DMS 273 (cell line): ENCODE measurements around the gene LCN6.
"Not testable (repeated sequence)": the region's sequence is repeated elsewhere in the genome, so short reads cannot be mapped to it uniquely, and the experiment has no call there.

ENCODE experiments used
- DNase-seq: peaks from one replicate; lab custom pipeline; 2025; ENCODE audit not compliant: unreplicated experiment; lab: John Stamatoyannopoulos, UW

Gene LCN6

DNA sequence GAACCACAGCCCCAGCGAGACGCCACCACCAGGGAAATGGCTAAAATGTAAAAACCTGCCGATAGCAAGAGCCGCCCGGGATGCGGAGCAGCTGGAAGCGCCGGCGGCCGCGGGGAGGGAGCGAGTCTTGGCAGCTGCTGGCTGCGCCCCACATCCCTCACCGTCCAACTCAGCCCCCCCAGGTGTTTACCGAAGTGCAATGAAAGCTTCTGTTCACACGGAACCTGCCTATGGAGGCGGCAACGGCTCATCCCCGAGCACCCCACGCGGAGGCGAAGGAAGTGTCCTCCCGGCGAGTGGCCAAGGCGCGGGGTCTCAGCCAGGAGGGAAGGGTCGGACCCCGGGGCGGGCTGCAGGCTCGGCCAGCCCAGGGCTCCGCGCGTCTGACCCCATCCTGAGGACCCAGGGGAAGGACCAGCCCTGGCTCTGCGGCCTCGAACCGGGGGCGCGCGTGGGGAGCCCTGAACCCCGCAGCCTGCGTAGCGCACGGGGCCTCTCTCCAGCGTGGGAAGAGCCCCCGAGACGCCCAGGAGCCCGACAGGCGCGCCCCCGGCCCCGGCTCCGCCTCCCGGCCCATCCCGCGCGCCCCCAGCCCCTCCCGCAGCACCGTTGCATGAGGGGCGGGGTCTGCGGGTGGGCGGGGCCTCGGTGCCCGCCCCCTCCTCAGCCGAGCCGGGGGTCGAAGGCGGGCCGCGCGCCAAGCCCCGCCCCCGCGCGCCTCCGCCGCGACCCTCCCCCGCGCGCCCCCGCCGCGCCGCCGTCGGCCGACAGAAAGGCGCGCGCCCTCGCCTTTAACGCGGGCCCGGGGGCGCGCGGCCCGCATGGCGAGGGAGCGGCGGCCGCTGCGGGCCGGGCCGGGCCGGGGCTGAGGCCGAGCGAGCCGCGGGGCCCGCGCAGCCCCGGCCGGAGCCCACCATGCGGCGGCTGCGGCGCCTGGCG is 36.3 kb downstream of the LCN6 start, which contains the start of gene DIPK1B:
Gene DIPK1B (plus strand): TSS at position 822 of the 939 bp plus-strand sequence. CDS start 94 bp downstream, at position 916.
- DNase-seq: peak; percentile 82

- not testable (repeated sequence) for DNase-seq
Observed at GRCh38 chr9:136711219-136711648, 37.1 kb downstream of the LCN6 start.

GRCh38 chr9:136710543-136710942 is 37.8 kb downstream of the LCN6 start:
- DNase-seq: no peak

- no peak for DNase-seq
Observed at GRCh38 chr9:136709454-136710109, 38.7 kb downstream of the LCN6 start.

DNA sequence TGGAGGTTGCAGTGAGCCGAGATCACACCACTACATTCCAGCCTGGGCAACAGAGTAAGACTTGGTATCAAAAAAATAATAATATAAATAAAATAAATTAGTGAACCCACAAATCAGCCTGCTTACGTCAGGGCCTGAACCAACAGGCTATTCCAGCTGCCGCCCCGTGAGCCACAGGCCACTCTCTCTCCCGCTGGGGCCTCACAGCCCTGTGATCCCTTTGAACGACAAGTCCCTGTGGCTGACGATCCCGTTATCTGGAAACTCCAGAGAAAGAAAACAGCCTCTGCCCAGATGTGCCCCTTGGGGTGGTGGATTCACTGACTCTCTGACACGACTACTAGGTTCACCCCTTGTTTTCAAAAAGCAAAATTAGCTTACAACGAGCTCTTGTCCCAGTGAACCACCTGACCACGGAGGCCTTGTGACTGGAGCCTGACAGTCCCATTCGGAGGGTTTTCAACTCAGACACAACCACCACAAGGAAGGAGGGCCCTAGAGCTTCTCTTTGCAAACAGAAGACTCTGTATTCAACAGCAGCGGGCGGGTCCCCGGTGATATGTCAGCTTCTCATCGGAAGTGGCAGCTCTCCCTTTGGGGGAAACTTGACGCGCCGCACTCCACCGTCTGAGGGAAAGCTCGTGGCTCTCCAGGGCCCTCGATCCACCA is 40.3 kb downstream of the LCN6 start:
- no peak for DNase-seq

DNA sequence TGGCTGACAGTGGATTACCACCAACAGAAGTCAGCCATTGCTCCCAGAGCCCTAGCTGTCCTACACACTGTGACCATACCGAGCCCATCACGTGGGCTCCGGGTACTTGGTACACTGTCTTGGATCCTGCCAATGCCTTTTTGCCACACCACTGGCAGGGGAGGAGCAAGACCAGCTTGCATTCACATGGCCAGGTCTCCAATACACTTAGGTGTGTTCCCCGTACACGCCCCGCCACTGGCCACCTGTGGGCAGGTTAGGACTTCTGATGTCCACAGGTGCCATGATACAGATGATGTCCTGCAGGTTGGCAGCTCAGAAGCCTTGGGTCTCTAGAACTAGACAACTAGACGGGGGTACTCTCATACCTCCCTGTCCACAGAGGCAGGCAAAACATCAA is 41.3 kb downstream of the LCN6 start:
- no peak for DNase-seq

DNA sequence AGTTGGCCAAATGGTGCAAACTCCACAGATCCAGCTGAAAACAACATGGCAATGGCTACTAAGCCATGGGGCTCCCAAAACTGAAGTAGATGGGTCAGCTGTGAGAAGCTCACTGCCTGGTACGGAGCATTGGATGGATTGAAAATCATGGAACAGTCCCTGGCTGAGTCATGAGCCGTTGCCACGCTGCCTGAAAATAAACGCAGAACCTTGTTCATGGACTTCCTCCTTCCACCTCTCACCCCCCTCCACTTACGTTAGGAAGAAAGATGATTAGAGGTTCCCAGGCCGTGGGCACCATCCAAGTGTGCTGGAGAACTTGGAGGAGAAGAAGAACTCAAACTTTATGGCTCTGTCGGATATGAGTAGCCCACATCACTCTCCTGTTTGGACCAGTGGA is 42.8 kb downstream of the LCN6 start:
- DNase-seq: no peak

GRCh38 chr9:136704741-136705140 is 43.6 kb downstream of the LCN6 start:
- DNase-seq: not testable (repeated sequence)

- DNase-seq: peak; percentile 74
Observed at GRCh38 chr9:136703276-136703860, 45.0 kb downstream of the LCN6 start.

DNA sequence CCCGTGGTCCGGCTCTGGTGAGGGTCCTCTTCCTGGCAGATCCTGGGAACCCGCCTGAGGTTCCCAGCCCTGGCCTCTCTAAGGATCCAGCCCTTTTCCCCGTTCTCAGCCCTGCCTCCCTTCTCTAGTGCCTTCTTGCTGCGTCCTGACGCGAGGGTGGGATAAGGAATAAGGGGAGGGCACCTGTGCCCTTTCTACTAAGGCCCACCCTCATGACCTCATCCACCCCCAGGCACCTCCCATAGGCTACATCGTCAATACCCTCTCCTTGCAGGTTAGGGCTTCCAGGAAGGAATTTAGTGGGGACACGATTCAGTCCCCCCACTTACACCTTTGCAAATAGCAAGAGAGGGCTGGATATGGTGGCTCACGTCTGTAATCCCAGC is 46.7 kb downstream of the LCN6 start:
- no peak for DNase-seq

- no peak for DNase-seq
Observed at GRCh38 chr9:136700959-136701667, 47.2 kb downstream of the LCN6 start.

- DNase-seq: no peak
Observed at GRCh38 chr9:136700304-136700703, 48.0 kb downstream of the LCN6 start.

- no peak for DNase-seq
Observed at GRCh38 chr9:136698635-136699246, 49.6 kb downstream of the LCN6 start.

- no peak for DNase-seq
Observed at GRCh38 chr9:136697821-136698526, 50.4 kb downstream of the LCN6 start.

DNA sequence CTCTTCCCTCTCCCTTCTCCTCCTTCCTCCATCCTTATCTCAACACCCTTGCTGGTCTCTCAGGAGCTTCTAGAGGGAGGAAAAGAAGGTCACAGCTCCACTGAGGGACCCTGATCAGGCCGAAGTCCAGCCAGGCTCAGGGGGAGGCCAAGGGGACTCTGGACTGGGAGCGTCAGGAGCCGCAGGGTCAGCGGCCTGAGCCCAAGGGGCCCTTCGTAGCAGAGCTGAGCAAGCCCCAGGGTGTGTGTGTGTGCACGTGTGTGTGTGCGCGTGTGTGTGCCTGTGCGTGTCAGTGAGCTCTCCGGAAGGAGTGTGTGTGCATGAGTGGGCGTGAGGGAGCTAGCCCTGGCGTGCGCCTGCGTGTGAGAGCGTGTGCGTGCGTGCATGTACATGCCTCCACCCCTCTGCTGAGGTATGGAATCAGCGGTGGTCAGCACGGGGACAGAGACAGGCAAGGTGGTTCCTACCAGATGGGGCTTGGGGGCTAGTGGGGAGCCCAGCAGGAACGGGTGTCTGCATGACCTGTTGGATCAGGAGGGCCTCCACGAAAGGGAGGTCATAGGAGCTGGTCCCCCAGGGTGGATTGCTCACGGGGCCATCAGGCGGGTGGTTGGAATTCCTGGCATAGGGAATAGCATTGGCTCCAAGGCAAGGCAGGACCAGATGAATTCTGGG is 51.0 kb downstream of the LCN6 start:
- no peak for DNase-seq

DNA sequence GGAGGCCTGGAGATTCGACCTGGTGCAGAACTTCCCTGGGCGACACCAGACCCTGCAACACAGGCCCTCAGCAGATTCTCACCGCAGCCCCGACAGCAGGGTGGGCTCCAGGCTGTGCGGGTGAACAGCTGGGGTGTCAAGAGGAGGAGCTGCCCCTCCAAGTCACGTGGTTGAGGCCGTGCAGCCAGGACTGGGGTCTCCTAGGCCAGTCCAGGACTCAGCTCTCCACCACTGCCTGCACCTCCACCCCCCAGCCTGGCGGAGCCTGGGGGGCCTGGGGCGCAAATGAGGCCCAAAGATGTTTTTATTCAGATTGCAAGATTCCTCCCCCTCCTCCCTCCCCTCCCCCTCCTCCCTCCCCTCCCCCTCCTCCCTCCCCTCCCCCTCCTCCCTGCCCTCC is 51.8 kb downstream of the LCN6 start:
- DNase-seq: peak; percentile 82

- DNase-seq: peak; percentile 93
Observed at GRCh38 chr9:136695955-136696354, 52.4 kb downstream of the LCN6 start.

DNA sequence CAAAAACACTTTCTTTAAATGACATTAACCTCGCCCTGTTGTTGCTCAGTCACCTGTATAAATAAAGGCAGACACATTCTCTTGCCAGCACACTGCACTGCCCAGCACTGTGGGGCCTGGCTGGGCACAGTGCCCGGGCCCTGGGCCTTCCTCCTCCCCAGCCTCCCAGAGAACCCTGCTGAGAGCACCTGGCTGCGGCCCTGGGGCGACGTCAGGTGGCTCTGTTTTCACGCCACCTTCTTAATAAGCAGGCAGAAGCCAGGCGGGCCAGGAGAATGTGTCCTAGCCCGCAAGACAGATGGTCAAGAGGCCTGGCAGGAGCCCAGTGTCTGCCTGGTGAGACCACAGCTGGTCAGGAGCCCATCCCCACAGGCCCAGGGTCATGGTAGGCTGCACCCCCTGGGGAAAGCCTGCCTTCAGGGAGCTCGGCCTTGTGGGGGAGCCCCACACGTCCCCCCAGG is 52.9 kb downstream of the LCN6 start:
- DNase-seq: peak; percentile 93

- no peak for DNase-seq
Observed at GRCh38 chr9:136694872-136695247, 53.5 kb downstream of the LCN6 start.
